GM12878 (cell line): ENCODE measurements around the gene DPH6. TPM values are rescaled to one million over a fixed set of nuclear protein-coding genes. Genes with fewer than 3 reads are reported as not detected.

ENCODE experiments used
- ATAC-seq: fragments of 200-7000 bp; cut with Tn5 transposase; 3 replicates; pipeline ENCODE4 v1.9.1; 2020; ENCODE audit warnings: mild to moderate bottlenecking, moderate library complexity
- BruUV-seq: library from RNA; stranded (reverse); fragments of 400-500 nt; replicated peaks from 2 replicates; lab custom pipeline; 2021; lab: Mats Ljungman, UMichigan
- CTCF ChIA-PET: fragments of 300-600 bp; sonication (Branson Sonifier 250); formaldehyde crosslinking; extraction: SDS; loops from one replicate; lab custom pipeline; 2021; ENCODE audit warnings: inconsistent platforms; lab: Yijun Ruan, JAX
- POLR2A ChIA-PET: fragments of 350-600 bp; formaldehyde crosslinking; extraction: SDS; loops from one replicate; lab custom pipeline; 2021; ENCODE audit warnings: inconsistent platforms; lab: Charles Lee
- RAD21 ChIA-PET: fragments of 300-600 bp; sonication (Branson Sonifier 250); formaldehyde crosslinking; loops from one replicate; lab custom pipeline; 2023; ENCODE audit warnings: antibody characterized with exemption; ENCODE audit not compliant: unreplicated experiment; lab: Charles Lee
- SMC1A ChIA-PET: fragments of 300-600 bp; sonication (Branson Sonifier 250); formaldehyde crosslinking; loops from one replicate; lab custom pipeline; 2023; ENCODE audit not compliant: unreplicated experiment, uncharacterized antibody; lab: Charles Lee
- DNase-seq: peaks from one replicate; pipeline ENCODE4 v3.0.0-alpha.2; 2011; ENCODE audit warnings: low read depth, low spot score
- FAIRE-seq: peaks from 3 replicates; lab custom pipeline; 2011; peaks lifted over from hg19 to GRCh38; lab: Jason Lieb, UNC
- H2AFZ ChIP-seq: 2 replicates; pipeline ENCODE4 v1.6.0; 2011; ENCODE audit warnings: low read depth, low read length, control low read depth; ENCODE audit not compliant: control insufficient read depth
- H3K27ac ChIP-seq: 2 replicates; pipeline ENCODE4 v1.5.1; 2011; ENCODE audit warnings: control low read depth; ENCODE audit not compliant: control insufficient read depth, insufficient read depth
- H3K27me3 ChIP-seq, 2 experiments: replicated peaks in 1 of 2; 2 replicates each; pipeline versions ENCODE4 v1.6.0 to v1.6.1; 2011; ENCODE audit warnings: low read length in 1 of 2; ENCODE audit not compliant: control insufficient read depth in 2 of 2, insufficient read depth in 2 of 2
- H3K36me3 ChIP-seq, 2 experiments: 2 replicates each; pipeline ENCODE4 v1.5.1; 2011; ENCODE audit warnings: low read length in 1 of 2; ENCODE audit not compliant: control insufficient read depth in 2 of 2, insufficient read depth in 2 of 2
- H3K4me1 ChIP-seq: 2 replicates; pipeline ENCODE4 v1.6.1; 2011; ENCODE audit warnings: mild to moderate bottlenecking, low read length, moderate library complexity, mixed read lengths; ENCODE audit not compliant: control insufficient read depth, insufficient read depth
- H3K4me2 ChIP-seq: 2 replicates; pipeline ENCODE4 v1.6.0; 2011; ENCODE audit warnings: control low read depth; ENCODE audit not compliant: control insufficient read depth, insufficient read depth
- H3K4me3 ChIP-seq: fragments of 200-600 bp; sonication (generic); 2 replicates; pipeline ENCODE4 v1.5.1; 2016
- H3K79me2 ChIP-seq: 2 replicates; pipeline ENCODE4 v1.6.0; 2011; ENCODE audit warnings: low read length; ENCODE audit not compliant: control insufficient read depth, insufficient read depth
- H3K9ac ChIP-seq: 2 replicates; pipeline ENCODE4 v1.8.0; 2011; ENCODE audit warnings: low read length, control low read depth, mixed read lengths; ENCODE audit not compliant: control insufficient read depth, insufficient read depth
- H3K9me3 ChIP-seq: replicated peaks from 3 replicates; pipeline ENCODE4 v1.5.1; 2011; ENCODE audit warnings: mild to moderate bottlenecking, low read length; ENCODE audit not compliant: control insufficient read depth, insufficient read depth
- H4K20me1 ChIP-seq: 2 replicates; pipeline ENCODE4 v1.6.0; 2011; ENCODE audit not compliant: control insufficient read depth, insufficient read depth
- CHD4 ChIP-seq: fragments of 200-600 bp; sonication (generic); IDR thresholded peaks from 2 replicates; pipeline ENCODE4 v1.6.1; 2016; ENCODE audit warnings: mild to moderate bottlenecking
- EZH2 ChIP-seq: IDR thresholded peaks from 2 replicates; pipeline ENCODE4 v1.6.1; 2012; ENCODE audit warnings: low read depth, mild to moderate bottlenecking, control low read depth, inconsistent platforms, low read length, borderline replicate concordance; ENCODE audit not compliant: control insufficient read depth
- GATAD2B ChIP-seq: fragments of 450-650 bp; conservative IDR thresholded peaks from 2 replicates; pipeline ENCODE4 v1.6.1; 2017; ENCODE audit warnings: low read depth, mild to moderate bottlenecking, moderate library complexity
- HDGF ChIP-seq: fragments of 450-650 bp; IDR thresholded peaks from 2 replicates; pipeline ENCODE4 v1.6.1; 2016; ENCODE audit warnings: antibody characterized with exemption
- IKZF1 ChIP-seq: fragments of 450-650 bp; conservative IDR thresholded peaks from 2 replicates; pipeline ENCODE4 v1.6.1; 2017; ENCODE audit warnings: antibody characterized with exemption, mild to moderate bottlenecking
- KAT2A ChIP-seq: conservative IDR thresholded peaks from 2 replicates; pipeline ENCODE4 v1.6.1; 2011; ENCODE audit warnings: low read depth, low read length; ENCODE audit not compliant: control insufficient read depth
- MEF2A ChIP-seq: IDR thresholded peaks from 2 replicates; pipeline ENCODE4 v1.6.1; 2011; ENCODE audit warnings: low read depth, mild to moderate bottlenecking, low read length, moderate library complexity; ENCODE audit not compliant: insufficient read depth
- NFXL1 ChIP-seq: fragments of 450-650 bp; IDR thresholded peaks from 2 replicates; pipeline ENCODE4 v1.6.1; 2017; ENCODE audit warnings: antibody characterized with exemption, mild to moderate bottlenecking, borderline replicate concordance
- RFX5 ChIP-seq: IDR thresholded peaks from 2 replicates; pipeline ENCODE4 v1.6.1; 2011; ENCODE audit warnings: low read depth, low read length, improper control_type of control experiment
- SMC3 ChIP-seq: IDR thresholded peaks from 2 replicates; pipeline ENCODE4 v1.6.1; 2011; ENCODE audit warnings: low read length, improper control_type of control experiment, borderline replicate concordance
- SREBF2 ChIP-seq: IDR thresholded peaks from 2 replicates; pipeline ENCODE4 v1.6.1; 2012; ENCODE audit warnings: mild to moderate bottlenecking, low read length
- TCF3 ChIP-seq: IDR thresholded peaks from 2 replicates; pipeline ENCODE4 v1.6.1; 2012; ENCODE audit warnings: low read depth, mild to moderate bottlenecking, low read length, borderline replicate concordance; ENCODE audit not compliant: insufficient read depth
- ZNF384 ChIP-seq: IDR thresholded peaks from 2 replicates; pipeline ENCODE4 v1.6.1; 2012; ENCODE audit warnings: low read depth, mild to moderate bottlenecking, low read length, improper control_type of control experiment, borderline replicate concordance
- ZZZ3 ChIP-seq: IDR thresholded peaks from 2 replicates; pipeline ENCODE4 v1.6.1; 2011; ENCODE audit warnings: low read depth; ENCODE audit not compliant: control insufficient read depth, insufficient read length
- WGBS: methylation state at CpG from one replicate; pipeline ENCODE4 v1.1.6; 2016; ENCODE audit warnings: low lambda C conversion rate; ENCODE audit not compliant: insufficient replicate concordance, insufficient coverage; ENCODE audit errors: missing lambda C conversion rate; 5-methylcytosine and 5-hydroxymethylcytosine counted together
- in situ Hi-C: fragments of 300-500 bp; cut with MboI; formaldehyde crosslinking; loops from 9 replicates; pipeline ENCODE4 v1.14.3; 2018; ENCODE audit warnings: mixed read lengths
- intact Hi-C: fragments of 100-400 bp; cut with micrococcal nuclease; formaldehyde crosslinking; loops from one replicate; pipeline ENCODE4 v1.14.2; 2022; ENCODE audit not compliant: unreplicated experiment
- polyA plus RNA-seq, 11 experiments: library from polyadenylated mRNA; depleted of rRNA in 4 of 11; unstranded in 6 of 11; stranded (reverse) in 5 of 11; fragments of >200 nt; fragmentation: Nextera tagmentation in 4 of 11; fragmentation: Illumina TruSeq in 1 of 11; extraction: Ambion mirVana in 4 of 11; extraction: Trizol in 1 of 11; gene quantifications; 1 replicate in 1 of 11; 2 replicates in 10 of 11; pipeline versions ENCODE4 v1.2.1 to v1.2.3, GENCODE V29; 2011 to 2016; ENCODE audit warnings: inconsistent platforms in 2 of 11, missing spikeins in 2 of 11, low read depth in 1 of 11
- total RNA-seq, 4 experiments: library from RNA; depleted of rRNA in 3 of 4; stranded (reverse); fragments of >200 nt in 3 of 4; fragmentation: Illumina TruSeq in 1 of 4; extraction: Trizol in 1 of 4; gene quantifications; 2 replicates each; pipeline versions ENCODE4 v1.2.1 to v1.2.3, GENCODE V29; 2013 to 2021
- TF ChIP-seq, protein P1 (sequence below): IDR thresholded peaks from 2 replicates; pipeline ENCODE4 v1.6.1; 2012; ENCODE audit warnings: low read depth, low read length, improper control_type of control experiment
- TF ChIP-seq, protein P2 (sequence below): fragments of 450-650 bp; IDR thresholded peaks from 2 replicates; pipeline ENCODE4 v1.6.1; 2016; ENCODE audit warnings: mild to moderate bottlenecking

The DPH6 gene
- total and polyA plus RNA-seq, 10 of the 15 experiments (the other 5 are each of a cell fraction or from before 2014, with no cell fraction given): 9.0 to 68.5 (median 17.1) TPM

DNA sequence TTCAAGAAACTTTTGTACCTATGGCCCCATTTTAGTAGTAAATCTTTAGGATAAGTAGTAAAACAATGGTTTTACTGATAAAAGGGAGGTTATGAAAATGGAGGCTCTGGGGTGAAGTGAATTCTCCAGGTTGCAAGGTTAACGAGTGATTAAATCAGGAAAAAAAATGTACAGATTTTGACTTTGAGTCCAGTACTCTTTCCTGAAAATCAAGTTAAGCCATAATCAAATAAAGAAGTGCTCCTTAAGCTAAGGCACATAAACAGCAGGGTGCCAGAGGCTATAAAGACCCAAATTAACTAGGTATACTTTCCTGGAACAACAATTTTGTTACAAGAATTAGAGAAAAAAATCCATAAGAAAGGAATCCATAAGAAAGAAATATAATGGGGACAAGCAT is 114.7 kb downstream of the DPH6 start:
- H3K4me1 ChIP-seq: no peaks in the 10 kb centered on the region
- H2AFZ ChIP-seq: no peak overlapping the region
- DNase-seq (no peak), ATAC-seq (no peak), FAIRE-seq (no peak)
- no peaks in the 10 kb centered on the region for H4K20me1 ChIP-seq
- H3K79me2 ChIP-seq: no peaks in the 10 kb centered on the region
- H3K9me3 ChIP-seq: no peaks in the 10 kb centered on the region; the same call in 2 of the 3 replicates
- ChIA-PET POLR2A (no interaction called here), RAD21 (no interaction called here), CTCF (no interaction called here), SMC1A (interaction anchor here (1.2 kb wide), 1 partner anchor 15 kb away, joined by 4 read pairs; no protein-coding TSS in a partner anchor)
- no peak overlapping the region for H3K4me2 ChIP-seq
- no peaks in the 10 kb centered on the region for H3K27me3 ChIP-seq
- in situ Hi-C loops (no loop called here), intact Hi-C loops (no loop called here)
- no peak overlapping the region for H3K4me3 ChIP-seq
- BruUV-seq: no TSS peak
- WGBS: 28% methylated on average over 1 of the region's 1 CpG
- no peaks in the 10 kb centered on the region for H3K36me3 ChIP-seq
- no peak overlapping the region for H3K27ac ChIP-seq
- TF ChIP-seq SREBF2 (no peak), TCF3 (no peak), NFXL1 (no peak), EZH2 (no peak), ZNF384 (no peak), MEF2A (no peak), IKZF1 (no peak)
- no peak overlapping the region for H3K9ac ChIP-seq

DNA sequence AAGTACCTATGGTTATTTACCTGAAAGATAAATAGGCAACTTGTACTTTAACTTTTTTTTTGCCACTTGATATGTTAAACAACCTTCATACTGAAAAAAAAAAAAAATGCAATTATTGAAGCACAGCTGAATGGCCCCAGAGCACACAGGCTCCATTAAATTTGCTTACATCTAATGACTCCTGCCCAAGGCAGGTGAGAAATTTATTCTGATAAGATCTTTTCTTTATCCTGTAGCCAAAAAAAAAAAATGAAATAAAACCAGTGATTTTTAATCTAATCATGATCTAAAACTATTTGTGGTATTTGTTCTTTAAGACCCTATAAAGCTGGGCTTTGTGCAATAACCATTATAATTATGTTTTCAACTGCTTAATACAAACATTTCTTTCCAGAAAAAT is 115.7 kb downstream of the DPH6 start:
- Histone ChIP-seq H3K27ac (no peak overlapping the region), H2AFZ (no peak overlapping the region), H3K9ac (no peak overlapping the region), H3K79me2 (no peaks in the 10 kb centered on the region), H3K36me3 (no peaks in the 10 kb centered on the region), H3K4me1 (no peaks in the 10 kb centered on the region), H4K20me1 (no peaks in the 10 kb centered on the region), H3K9me3 (no peaks in the 10 kb centered on the region; the same call in 2 of the 3 replicates), H3K4me3 (no peak overlapping the region), H3K27me3 (no peaks in the 10 kb centered on the region), H3K4me2 (no peak overlapping the region)
- ChIA-PET SMC1A (interaction anchor here (0.8 to 1.2 kb wide), 2 partner anchors 13 to 16 kb away, joined by 3 to 4 read pairs; no protein-coding TSS in a partner anchor), CTCF (interaction anchor here (5.9 kb wide), 1 partner anchor 14 kb away, joined by 31 read pairs; no protein-coding TSS in a partner anchor), POLR2A (no interaction called here), RAD21 (no interaction called here)
- in situ Hi-C loops: no loop called here
- ATAC-seq (no peak), FAIRE-seq (no peak), DNase-seq (no peak)
- intact Hi-C loops: no loop called here
- BruUV-seq: no TSS peak
- TF ChIP-seq RFX5: no peak
- TF ChIP-seq SMC3: no peak
- TF ChIP-seq, protein P1, sequence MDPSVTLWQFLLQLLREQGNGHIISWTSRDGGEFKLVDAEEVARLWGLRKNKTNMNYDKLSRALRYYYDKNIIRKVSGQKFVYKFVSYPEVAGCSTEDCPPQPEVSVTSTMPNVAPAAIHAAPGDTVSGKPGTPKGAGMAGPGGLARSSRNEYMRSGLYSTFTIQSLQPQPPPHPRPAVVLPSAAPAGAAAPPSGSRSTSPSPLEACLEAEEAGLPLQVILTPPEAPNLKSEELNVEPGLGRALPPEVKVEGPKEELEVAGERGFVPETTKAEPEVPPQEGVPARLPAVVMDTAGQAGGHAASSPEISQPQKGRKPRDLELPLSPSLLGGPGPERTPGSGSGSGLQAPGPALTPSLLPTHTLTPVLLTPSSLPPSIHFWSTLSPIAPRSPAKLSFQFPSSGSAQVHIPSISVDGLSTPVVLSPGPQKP: no peak
- no peak for TF ChIP-seq CHD4
- TF ChIP-seq ZZZ3: no peak
- TF ChIP-seq KAT2A: no peak
- no peak for TF ChIP-seq HDGF
- TF ChIP-seq, protein P2, sequence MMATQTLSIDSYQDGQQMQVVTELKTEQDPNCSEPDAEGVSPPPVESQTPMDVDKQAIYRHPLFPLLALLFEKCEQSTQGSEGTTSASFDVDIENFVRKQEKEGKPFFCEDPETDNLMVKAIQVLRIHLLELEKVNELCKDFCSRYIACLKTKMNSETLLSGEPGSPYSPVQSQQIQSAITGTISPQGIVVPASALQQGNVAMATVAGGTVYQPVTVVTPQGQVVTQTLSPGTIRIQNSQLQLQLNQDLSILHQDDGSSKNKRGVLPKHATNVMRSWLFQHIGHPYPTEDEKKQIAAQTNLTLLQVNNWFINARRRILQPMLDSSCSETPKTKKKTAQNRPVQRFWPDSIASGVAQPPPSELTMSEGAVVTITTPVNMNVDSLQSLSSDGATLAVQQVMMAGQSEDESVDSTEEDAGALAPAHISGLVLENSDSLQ: no peak
- no peak for TF ChIP-seq GATAD2B
